Endodermal cell (in vitro differentiated cells): ENCODE data around the gene ALOX12. TPM values are rescaled to one million over a fixed set of nuclear protein-coding genes. Genes with fewer than 3 reads are reported as not detected.
A peak's percentile ranks its signal among the peaks of the same experiment; 100 is the strongest.

ENCODE experiments used
- DNase-seq: peaks from one replicate; pipeline ENCODE4 v3.0.0-alpha.2; 2017
- H3K27ac ChIP-seq: 2 replicates; pipeline ENCODE4 v1.5.1; 2013; ENCODE audit warnings: mild to moderate bottlenecking, low read depth, low read length, moderate library complexity
- H3K27me3 ChIP-seq: 2 replicates; pipeline ENCODE4 v1.6.1; 2013; ENCODE audit warnings: mild to moderate bottlenecking, low read length, moderate library complexity; ENCODE audit not compliant: insufficient read depth, control insufficient read depth, poor library complexity, severe bottlenecking
- H3K36me3 ChIP-seq: 2 replicates; pipeline ENCODE4 v1.7.0; 2013; ENCODE audit warnings: mild to moderate bottlenecking, low read length, moderate library complexity; ENCODE audit not compliant: control insufficient read depth, insufficient read depth
- H3K4me1 ChIP-seq: one replicate; pipeline ENCODE4 v1.7.0; 2013; ENCODE audit warnings: low read length; ENCODE audit not compliant: control insufficient read depth, insufficient read depth
- H3K4me3 ChIP-seq: 2 replicates; pipeline ENCODE4 v1.5.1; 2013; ENCODE audit warnings: mild to moderate bottlenecking, low read length, moderate library complexity
- H3K9ac ChIP-seq: 2 replicates; pipeline ENCODE4 v1.6.1; 2013; ENCODE audit warnings: mild to moderate bottlenecking, low read length, moderate library complexity; ENCODE audit not compliant: poor library complexity, severe bottlenecking; ENCODE audit errors: extremely low read depth
- H3K9me3 ChIP-seq: 2 replicates; pipeline ENCODE4 v1.6.1; 2013; ENCODE audit warnings: mild to moderate bottlenecking, low read length, moderate library complexity; ENCODE audit not compliant: control insufficient read depth
- H3K27ac Mint-ChIP-seq: 2 replicates; pipeline ENCODE4 v1.8.0; 2020; ENCODE audit warnings: mixed read lengths
- H3K27me3 Mint-ChIP-seq: 2 replicates; pipeline ENCODE4 v1.8.0; 2021; ENCODE audit warnings: mild to moderate bottlenecking, mixed read lengths; ENCODE audit not compliant: insufficient read depth
- H3K36me3 Mint-ChIP-seq: 2 replicates; pipeline ENCODE4 v1.8.0; 2020; ENCODE audit warnings: low read depth, mixed read lengths
- H3K4me1 Mint-ChIP-seq: 2 replicates; pipeline ENCODE4 v1.8.0; 2020; ENCODE audit warnings: mixed read lengths
- H3K4me3 Mint-ChIP-seq: 2 replicates; pipeline ENCODE4 v1.8.0; 2020; ENCODE audit warnings: mild to moderate bottlenecking, moderate library complexity, mixed read lengths
- H3K9me3 Mint-ChIP-seq: 2 replicates; pipeline ENCODE4 v1.8.0; 2020; ENCODE audit warnings: mild to moderate bottlenecking, mixed read lengths
- CTCF ChIP-seq: fragments of 200-600 bp; sonication (generic); conservative IDR thresholded peaks from 2 replicates; pipeline ENCODE4 v1.5.0; 2021; ENCODE audit warnings: antibody characterized with exemption, mild to moderate bottlenecking
- WGBS, 2 experiments: methylation state at CpG; one replicate each; pipeline versions ENCODE4 v1.1.5 to v1.1.7; 2013; ENCODE audit warnings: missing lambda C conversion rate in 2 of 2, mixed read lengths in 1 of 2; ENCODE audit not compliant: insufficient coverage in 1 of 2, insufficient read length in 1 of 2; 5-methylcytosine and 5-hydroxymethylcytosine counted together
- total RNA-seq, 2 donors: library from RNA; stranded (reverse); fragmentation: NEBNext Ultra II Directional in 1 of 2; extraction: Animal tissue kit (Norgen Biotek cat#: 25700) in 1 of 2; gene quantifications; 2 replicates in 1 of 2; 3 replicates in 1 of 2; pipeline ENCODE4 v1.2.1, GENCODE V29; 2021

The ALOX12 gene
- total RNA-seq, 2 donors from 2014 or later, result 0.46 to 0.92 TPM

DNA sequence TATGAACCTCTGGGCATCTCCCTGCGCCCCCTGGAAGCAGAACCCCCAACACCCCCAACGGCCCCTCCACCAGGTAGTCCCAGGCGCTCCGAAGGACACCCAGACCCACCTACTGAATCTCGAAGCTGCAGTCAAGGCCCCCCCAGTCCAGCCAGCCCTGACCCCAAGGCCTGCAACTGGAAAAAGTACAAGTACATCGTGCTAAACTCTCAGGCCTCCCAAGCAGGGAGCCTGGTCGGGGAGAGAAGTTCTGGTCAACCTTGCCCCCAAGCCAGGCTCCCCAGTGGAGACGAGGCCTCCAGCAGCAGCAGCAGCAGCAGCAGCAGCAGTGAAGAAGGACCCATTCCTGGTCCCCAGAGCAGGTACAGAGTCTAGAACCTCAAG, 28.5 kb downstream of the ALOX12 start:
- no peaks in the 10 kb centered on the region for H3K9me3 ChIP-seq
- no peak overlapping the region for H3K4me3 ChIP-seq
- no peaks in the 10 kb centered on the region for H3K36me3 ChIP-seq
- H3K9ac ChIP-seq, result no peak overlapping the region
- TF ChIP-seq CTCF, result no peak
- 87 to 90% methylated on average over 4 to 8 of the region's 8 CpGs for WGBS, 2 experiments
- Mint-ChIP-seq H3K27ac (no peak overlapping the region), H3K4me1 (peaks cover 13% of the 10 kb centered on the region), H3K36me3 (no peaks in the 10 kb centered on the region), H3K9me3 (peaks cover 7% of the 10 kb centered on the region), H3K27me3 (peaks cover 47% of the 10 kb centered on the region), H3K4me3 (no peak overlapping the region)
- DNase-seq, result peak; percentile 50
- H3K27me3 ChIP-seq, result peaks cover 37% of the 10 kb centered on the region
- no peaks in the 10 kb centered on the region for H3K4me1 ChIP-seq
- no peak overlapping the region for H3K27ac ChIP-seq

DNA sequence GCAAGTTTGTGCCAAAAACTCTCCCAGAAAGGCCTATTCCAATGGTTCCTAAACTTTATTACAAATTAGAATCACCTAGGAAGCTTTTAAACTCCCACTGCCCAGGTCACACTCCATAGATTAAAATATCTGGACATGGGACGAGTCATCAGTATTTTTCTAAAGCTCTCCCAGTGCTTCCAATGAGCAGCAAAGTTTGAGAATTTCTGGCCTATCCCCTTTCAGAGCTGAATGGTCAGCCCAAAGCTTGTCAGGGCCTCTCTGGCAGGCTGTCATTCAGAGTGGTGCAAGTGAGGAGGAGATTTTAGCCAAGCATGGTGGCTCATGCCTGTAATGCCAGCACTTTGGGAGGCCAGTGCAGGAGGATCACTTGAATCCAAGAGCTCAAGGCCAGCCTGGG, 29.4 kb downstream of the ALOX12 start:
- Histone ChIP-seq H3K27me3 (peaks cover 37% of the 10 kb centered on the region), H3K4me3 (no peak overlapping the region), H3K36me3 (no peaks in the 10 kb centered on the region), H3K27ac (no peak overlapping the region), H3K9me3 (no peaks in the 10 kb centered on the region), H3K4me1 (no peaks in the 10 kb centered on the region), H3K9ac (no peak overlapping the region)
- H3K27ac Mint-ChIP-seq, result no peak overlapping the region
- WGBS, 2 experiments, result 88 to 94% methylated on average over 1 of the region's 1 CpG
- no peak overlapping the region for H3K4me3 Mint-ChIP-seq
- no peak for TF ChIP-seq CTCF
- DNase-seq, result peak; percentile 36
- no peaks in the 10 kb centered on the region for H3K36me3 Mint-ChIP-seq
- peaks cover 7% of the 10 kb centered on the region for H3K9me3 Mint-ChIP-seq
- H3K4me1 Mint-ChIP-seq, result peaks cover 9% of the 10 kb centered on the region
- H3K27me3 Mint-ChIP-seq, result peaks cover 47% of the 10 kb centered on the region

GRCh38 chr17:7026471-7027115, 30.7 kb downstream of the ALOX12 start:
- Histone ChIP-seq H3K4me3 (no peak overlapping the region), H3K36me3 (no peaks in the 10 kb centered on the region), H3K27ac (no peak overlapping the region), H3K9ac (no peak overlapping the region), H3K4me1 (no peaks in the 10 kb centered on the region), H3K27me3 (peaks cover 27% of the 10 kb centered on the region), H3K9me3 (no peaks in the 10 kb centered on the region)
- WGBS, 2 experiments, result 92 to 98% methylated on average over 17 to 29 of the region's 29 CpGs
- Mint-ChIP-seq H3K27ac (no peak overlapping the region), H3K36me3 (no peaks in the 10 kb centered on the region), H3K9me3 (peaks cover 7% of the 10 kb centered on the region), H3K4me1 (peaks cover 2% of the 10 kb centered on the region), H3K27me3 (peaks cover 34% of the 10 kb centered on the region), H3K4me3 (no peak overlapping the region)
- TF ChIP-seq CTCF, result no peak
- DNase-seq, result no peak
